Measurements from ENCODE around the gene ROBO1. TPM values are rescaled to one million over a fixed set of nuclear protein-coding genes. Genes with fewer than 3 reads are reported as not detected.
"Not testable (repeated sequence)": the region's sequence is repeated elsewhere in the genome, so short reads cannot be mapped to it uniquely, and the experiment has no call there.

ROBO1 gene
- total RNA-seq, 2 experiments from 2014 or later: 0.36 to 0.69 TPM

DNA sequence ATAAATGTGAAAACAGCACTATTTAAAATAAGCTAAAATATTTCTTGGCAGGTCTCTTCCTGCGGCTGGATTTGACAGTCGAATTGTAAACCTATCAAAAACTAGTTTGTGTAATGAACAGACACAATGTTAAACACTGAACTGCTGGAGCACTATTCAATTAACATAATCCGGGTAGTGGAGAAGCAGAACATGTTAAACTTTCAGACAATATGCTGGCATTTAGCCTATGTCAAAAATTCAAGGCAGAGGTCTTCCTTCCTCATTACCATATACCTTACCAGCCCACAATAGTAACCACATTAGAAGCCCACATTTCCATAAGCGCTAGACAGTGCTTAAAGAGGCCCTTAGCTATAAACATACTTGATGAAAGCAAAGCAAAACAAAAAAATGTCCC lies 1042.9 kb downstream of the ROBO1 start:
- ChIA-PET POLR2A (no interaction called here), CTCF (no interaction called here)
- H3K9me3 Mint-ChIP-seq: no peaks in the 10 kb centered on the region
- Histone ChIP-seq H3K9me3 (ENCODE audit: control insufficient read depth in 1 of 2, insufficient read depth in 1 of 2, low read length in 2 of 2) (peaks cover 0 to 7% of the 10 kb centered on the region in 2 experiments), H3K27ac (ENCODE audit: low read depth in 1 of 2, low read length in 2 of 2) (no peak overlapping the region), H3K4me3 (ENCODE audit: low read length) (no peak overlapping the region), H3K27me3 (ENCODE audit: control insufficient read depth in 1 of 2, insufficient read depth in 2 of 2, low read length in 2 of 2) (no peaks in the 10 kb centered on the region), H3K36me3 (ENCODE audit: insufficient read depth, low read length) (no peaks in the 10 kb centered on the region), H3K4me1 (ENCODE audit: insufficient read depth, low read length) (no peaks in the 10 kb centered on the region)
- ATAC-seq (ENCODE audit: poor library complexity): no peak
- H3K27ac Mint-ChIP-seq: no peak overlapping the region
- DNase-seq: no peak
- TF ChIP-seq, protein P1, sequence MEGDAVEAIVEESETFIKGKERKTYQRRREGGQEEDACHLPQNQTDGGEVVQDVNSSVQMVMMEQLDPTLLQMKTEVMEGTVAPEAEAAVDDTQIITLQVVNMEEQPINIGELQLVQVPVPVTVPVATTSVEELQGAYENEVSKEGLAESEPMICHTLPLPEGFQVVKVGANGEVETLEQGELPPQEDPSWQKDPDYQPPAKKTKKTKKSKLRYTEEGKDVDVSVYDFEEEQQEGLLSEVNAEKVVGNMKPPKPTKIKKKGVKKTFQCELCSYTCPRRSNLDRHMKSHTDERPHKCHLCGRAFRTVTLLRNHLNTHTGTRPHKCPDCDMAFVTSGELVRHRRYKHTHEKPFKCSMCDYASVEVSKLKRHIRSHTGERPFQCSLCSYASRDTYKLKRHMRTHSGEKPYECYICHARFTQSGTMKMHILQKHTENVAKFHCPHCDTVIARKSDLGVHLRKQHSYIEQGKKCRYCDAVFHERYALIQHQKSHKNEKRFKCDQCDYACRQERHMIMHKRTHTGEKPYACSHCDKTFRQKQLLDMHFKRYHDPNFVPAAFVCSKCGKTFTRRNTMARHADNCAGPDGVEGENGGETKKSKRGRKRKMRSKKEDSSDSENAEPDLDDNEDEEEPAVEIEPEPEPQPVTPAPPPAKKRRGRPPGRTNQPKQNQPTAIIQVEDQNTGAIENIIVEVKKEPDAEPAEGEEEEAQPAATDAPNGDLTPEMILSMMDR (IDR thresholded peaks at IDR 0.05): no peak
- no peaks in the 10 kb centered on the region for H3K4me1 Mint-ChIP-seq (ENCODE audit: low read depth)
- no peak overlapping the region for H3K4me3 Mint-ChIP-seq
- no peaks in the 10 kb centered on the region for H3K36me3 Mint-ChIP-seq (ENCODE audit: low read depth)
- intact Hi-C loops (cut with DNase I, micrococcal nuclease): no loop called here
- H3K27me3 Mint-ChIP-seq: no peaks in the 10 kb centered on the region

DNA sequence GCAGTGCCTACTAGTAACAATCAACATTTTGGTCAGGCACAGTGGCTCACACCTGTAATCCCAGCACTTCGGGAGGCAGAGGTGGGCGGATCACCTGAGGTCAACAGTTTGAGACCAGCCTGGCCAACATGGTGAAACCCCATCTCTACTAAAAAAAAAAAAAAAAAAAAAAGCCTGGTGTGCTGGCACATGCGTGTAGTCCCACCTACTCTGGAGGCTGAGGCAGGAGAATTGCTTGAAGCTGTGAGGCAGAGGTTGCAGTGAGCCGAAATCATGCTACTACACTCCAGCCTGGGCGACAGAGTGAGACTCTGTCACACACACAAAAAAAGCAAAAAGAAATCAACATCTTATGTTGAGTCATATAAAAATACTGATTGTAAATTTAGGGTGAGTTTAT lies 1043.4 kb downstream of the ROBO1 start:
- H3K4me3 Mint-ChIP-seq; H3K9me3 Mint-ChIP-seq; intact Hi-C loops (cut with DNase I, micrococcal nuclease): not testable (repeated sequence)

GRCh38 chr3:78721771-78722543 lies 1045.8 kb downstream of the ROBO1 start:
- no peak overlapping the region for H3K4me3 Mint-ChIP-seq
- no peaks in the 10 kb centered on the region for H3K4me1 Mint-ChIP-seq (ENCODE audit: low read depth)
- ATAC-seq (ENCODE audit: poor library complexity) (no peak), DNase-seq (no peak)
- Histone ChIP-seq H3K27ac (ENCODE audit: low read depth in 1 of 2, low read length in 2 of 2) (no peak overlapping the region), H3K36me3 (ENCODE audit: insufficient read depth, low read length) (no peaks in the 10 kb centered on the region), H3K27me3 (ENCODE audit: control insufficient read depth in 1 of 2, insufficient read depth in 2 of 2, low read length in 2 of 2) (no peaks in the 10 kb centered on the region), H3K4me1 (ENCODE audit: insufficient read depth, low read length) (no peaks in the 10 kb centered on the region), H3K9me3 (ENCODE audit: control insufficient read depth in 1 of 2, insufficient read depth in 1 of 2, low read length in 2 of 2) (no peaks in the 10 kb centered on the region), H3K4me3 (ENCODE audit: low read length) (no peak overlapping the region)
- POLR2A ChIA-PET: no interaction called here
- H3K9me3 Mint-ChIP-seq: no peaks in the 10 kb centered on the region
- CTCF ChIA-PET: no interaction called here
- intact Hi-C loops (cut with DNase I, micrococcal nuclease): no loop called here
- H3K27ac Mint-ChIP-seq: no peak overlapping the region
- TF ChIP-seq, protein P1 (IDR thresholded peaks at IDR 0.05): no peak
- H3K27me3 Mint-ChIP-seq: no peaks in the 10 kb centered on the region
- H3K36me3 Mint-ChIP-seq (ENCODE audit: low read depth): no peaks in the 10 kb centered on the region

More for the DNA sequence above, 1043.4 kb downstream of the ROBO1 start:
- H3K4me1 Mint-ChIP-seq (ENCODE audit: low read depth); POLR2A ChIA-PET; H3K36me3 ChIP-seq (ENCODE audit: insufficient read depth, low read length); DNase-seq; H3K4me1 ChIP-seq (ENCODE audit: insufficient read depth, low read length); H3K9me3 ChIP-seq (ENCODE audit: control insufficient read depth in 1 of 2, insufficient read depth in 1 of 2, low read length in 2 of 2); H3K27me3 ChIP-seq (ENCODE audit: control insufficient read depth in 1 of 2, insufficient read depth in 2 of 2, low read length in 2 of 2); H3K36me3 Mint-ChIP-seq (ENCODE audit: low read depth); H3K4me3 ChIP-seq (ENCODE audit: low read length); ATAC-seq (ENCODE audit: poor library complexity); H3K27ac Mint-ChIP-seq; H3K27ac ChIP-seq (ENCODE audit: low read depth in 1 of 2, low read length in 2 of 2); CTCF ChIA-PET; H3K27me3 Mint-ChIP-seq: not testable (repeated sequence)

DNA sequence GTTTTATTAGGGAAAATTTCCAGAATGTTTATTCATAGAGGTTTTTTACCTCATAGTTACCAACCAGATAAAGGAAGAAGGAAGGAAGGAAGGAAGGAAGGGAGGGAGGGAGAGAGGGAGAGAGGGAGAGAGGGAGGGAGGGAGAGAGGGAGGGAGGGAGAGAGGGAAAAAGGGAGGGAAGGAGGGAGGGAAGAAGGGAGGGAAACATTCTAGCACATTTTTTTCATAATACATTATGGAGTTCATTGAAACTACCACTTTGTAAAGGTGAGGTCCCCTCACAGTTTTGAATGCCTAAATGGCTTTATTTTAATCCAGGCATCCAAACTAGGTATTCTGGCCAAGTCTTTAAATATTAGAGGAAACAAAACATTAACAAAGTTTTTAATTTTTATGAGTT lies 1049.1 kb downstream of the ROBO1 start:
- POLR2A ChIA-PET: no interaction called here
- Mint-ChIP-seq H3K9me3 (no peaks in the 10 kb centered on the region), H3K27ac (no peak overlapping the region), H3K4me1 (ENCODE audit: low read depth) (no peaks in the 10 kb centered on the region), H3K27me3 (no peaks in the 10 kb centered on the region), H3K4me3 (no peak overlapping the region), H3K36me3 (ENCODE audit: low read depth) (no peaks in the 10 kb centered on the region)
- intact Hi-C loops (cut with DNase I, micrococcal nuclease): no loop called here
- TF ChIP-seq, protein P1 (IDR thresholded peaks at IDR 0.05): no peak
- Histone ChIP-seq H3K4me3 (ENCODE audit: low read length) (no peak overlapping the region), H3K27me3 (ENCODE audit: control insufficient read depth in 1 of 2, insufficient read depth in 2 of 2, low read length in 2 of 2) (no peaks in the 10 kb centered on the region), H3K4me1 (ENCODE audit: insufficient read depth, low read length) (no peaks in the 10 kb centered on the region), H3K36me3 (ENCODE audit: insufficient read depth, low read length) (no peaks in the 10 kb centered on the region), H3K9me3 (ENCODE audit: control insufficient read depth in 1 of 2, insufficient read depth in 1 of 2, low read length in 2 of 2) (peaks cover 0 to 4% of the 10 kb centered on the region in 2 experiments), H3K27ac (ENCODE audit: low read depth in 1 of 2, low read length in 2 of 2) (no peak overlapping the region)
- DNase-seq (no peak), ATAC-seq (ENCODE audit: poor library complexity) (no peak)
- CTCF ChIA-PET: no interaction called here

Data from CD4-positive, alpha-beta T cell (primary cell).